MCF 10A (cell line): ENCODE results near the gene EMC8. TPM values are rescaled to one million over a fixed set of nuclear protein-coding genes. Genes with fewer than 3 reads are reported as not detected.
A peak's percentile ranks its signal among the peaks of the same experiment; 100 is the strongest.

Experiments
- BruUV-seq: library from RNA; stranded (reverse); fragments of 400-500 nt; replicated peaks from 2 replicates; lab custom pipeline; 2021; lab: Mats Ljungman, UMichigan
- CTCF ChIA-PET: fragments of 300-600 bp; sonication (Branson Sonifier 250); formaldehyde crosslinking; extraction: SDS; loops from one replicate; lab custom pipeline; 2021; ENCODE audit warnings: antibody characterized with exemption, inconsistent platforms; lab: Yijun Ruan, JAX
- POLR2A ChIA-PET: fragments of 300-600, 350-650 bp; sonication (Branson Sonifier 250); formaldehyde crosslinking; extraction: SDS; loops from one replicate; lab custom pipeline; 2020; ENCODE audit warnings: antibody characterized with exemption, inconsistent platforms; lab: Yijun Ruan, JAX
- DNase-seq: peaks from one replicate; pipeline ENCODE4 v3.0.0-alpha.2; 2018; ENCODE audit not compliant: unreplicated experiment
- H3K27ac Mint-ChIP-seq: one replicate; pipeline ENCODE4 v1.8.0; 2022; ENCODE audit warnings: mild to moderate bottlenecking, low read depth, mixed read lengths; ENCODE audit not compliant: unreplicated experiment
- H3K27me3 Mint-ChIP-seq: one replicate; pipeline ENCODE4 v1.8.0; 2022; ENCODE audit warnings: mixed read lengths; ENCODE audit not compliant: insufficient read depth, unreplicated experiment
- H3K36me3 Mint-ChIP-seq: one replicate; pipeline ENCODE4 v1.8.0; 2022; ENCODE audit warnings: mild to moderate bottlenecking, moderate library complexity, mixed read lengths; ENCODE audit not compliant: insufficient read depth, unreplicated experiment
- H3K4me1 Mint-ChIP-seq: one replicate; pipeline ENCODE4 v1.8.0; 2022; ENCODE audit warnings: mixed read lengths; ENCODE audit not compliant: insufficient read depth, unreplicated experiment
- H3K4me3 Mint-ChIP-seq: one replicate; pipeline ENCODE4 v1.8.0; 2022; ENCODE audit warnings: mild to moderate bottlenecking, moderate library complexity, mixed read lengths; ENCODE audit not compliant: unreplicated experiment
- H3K9me3 Mint-ChIP-seq: one replicate; pipeline ENCODE4 v1.8.0; 2022; ENCODE audit warnings: mixed read lengths; ENCODE audit not compliant: unreplicated experiment
- CTCF ChIP-seq: fragments of 200-600 bp; IDR thresholded peaks from one replicate; pipeline ENCODE4 v1.8.0; 2022; ENCODE audit warnings: antibody characterized with exemption, mild to moderate bottlenecking; ENCODE audit not compliant: unreplicated experiment
- intact Hi-C: fragments of 100-400 bp; cut with micrococcal nuclease; formaldehyde crosslinking; loops from 2 replicates; pipeline ENCODE4 v1.14.1; 2022
- total RNA-seq: library from RNA; stranded (reverse); gene quantifications from 2 replicates; pipeline ENCODE4 v1.2.3, GENCODE V29; 2022

The EMC8 gene
- total RNA-seq, 1 experiment from 2014 or later, result 68.5 TPM

- no TSS peak for BruUV-seq
- POLR2A ChIA-PET, result interaction anchor here (0.7 to 2.9 kb wide), 9 partner anchors 10 to 194 kb away, joined by 3 to 14 read pairs (median 6); partner anchors contain the start of gene GSE1
- TF ChIP-seq CTCF, result no peak
- peak; percentile 84 for DNase-seq
- H3K27me3 Mint-ChIP-seq, result no peaks in the 10 kb centered on the region
- no peak overlapping the region for H3K27ac Mint-ChIP-seq
- H3K4me3 Mint-ChIP-seq, result no peak overlapping the region
- peaks cover 24% of the 10 kb centered on the region for H3K4me1 Mint-ChIP-seq
- CTCF ChIA-PET, result interaction anchor here (0.6 to 1.1 kb wide), 6 partner anchors 8 to 46 kb away, joined by 3 to 5 read pairs (median 4); no protein-coding TSS in a partner anchor
- intact Hi-C loops, result loop anchor here (5.0 kb wide), 1 partner anchor 45 kb away; the partner anchor contains the start of genes COX4I1 and EMC8
- H3K36me3 Mint-ChIP-seq, result peaks cover 8% of the 10 kb centered on the region
- no peaks in the 10 kb centered on the region for H3K9me3 Mint-ChIP-seq
Measured at GRCh38 chr16:85752511-85753420, 46.6 kb downstream of the EMC8 start.

GRCh38 chr16:85751698-85752501 is 47.4 kb downstream of the EMC8 start:
- peaks cover 23% of the 10 kb centered on the region for H3K4me1 Mint-ChIP-seq
- CTCF ChIA-PET, result interaction anchor here (0.6 to 1.2 kb wide), 6 partner anchors 9 to 47 kb away, joined by 3 to 5 read pairs (median 4); no protein-coding TSS in a partner anchor
- peak; percentile 88 for DNase-seq
- POLR2A ChIA-PET, result interaction anchor here (0.7 to 2.9 kb wide), 6 partner anchors 11 to 49 kb away, joined by 3 to 14 read pairs (median 4); no protein-coding TSS in a partner anchor
- intact Hi-C loops, result loop anchor here (2.0 to 5.0 kb wide), 2 partner anchors 31 to 45 kb away; partner anchors contain the start of genes COX4I1 and EMC8
- TSS peak; percentile 73 for BruUV-seq
- H3K36me3 Mint-ChIP-seq, result peaks cover 8% of the 10 kb centered on the region
- TF ChIP-seq CTCF, result no peak
- H3K4me3 Mint-ChIP-seq, result peak overlapping the region; percentile 79
- H3K27me3 Mint-ChIP-seq, result no peaks in the 10 kb centered on the region
- no peaks in the 10 kb centered on the region for H3K9me3 Mint-ChIP-seq
- H3K27ac Mint-ChIP-seq, result no peak overlapping the region

- Mint-ChIP-seq H3K4me1 (peaks cover 31% of the 10 kb centered on the region), H3K9me3 (no peaks in the 10 kb centered on the region)
Measured at GRCh38 chr16:85750827-85751697, 48.3 kb downstream of the EMC8 start, which contains the start of gene C16orf74. C16orf74 (minus strand) TSS chr16:85751096; CDS start chr16:85735217, 15,879 bp downstream.

More at GRCh38 chr16:85750827-85751697, 48.3 kb downstream of the EMC8 start, which contains the start of gene C16orf74:
- peak; percentile 70 for DNase-seq
- no TSS peak for BruUV-seq
- POLR2A ChIA-PET, result interaction anchor here (0.7 to 2.9 kb wide), 8 partner anchors 17 to 138 kb away, joined by 3 to 14 read pairs (median 5); partner anchors contain the start of gene GSE1
- no peak within 1 kb of the TSS for H3K27ac Mint-ChIP-seq
- H3K36me3 Mint-ChIP-seq, result peaks cover 8% of the 10 kb centered on the region
- peak within 1 kb of the TSS; percentile 79 for H3K4me3 Mint-ChIP-seq
- TF ChIP-seq CTCF, result no peak
- intact Hi-C loops, result loop anchor here (2.0 to 5.0 kb wide), 2 partner anchors 32 to 46 kb away; partner anchors contain the start of genes COX4I1 and EMC8
- H3K27me3 Mint-ChIP-seq, result no peaks in the 10 kb centered on the region
- CTCF ChIA-PET, result interaction anchor here (0.6 to 1.2 kb wide), 3 partner anchors 14 to 432 kb away, joined by 3 to 9 read pairs (median 3); no protein-coding TSS in a partner anchor
